B cell (primary cell): ENCODE measurements around the gene ACTMAP. TPM values are rescaled to one million over a fixed set of nuclear protein-coding genes. Genes with fewer than 3 reads are reported as not detected.

Source experiments
- ATAC-seq: fragments of 200-7000 bp; cut with Tn5 transposase; one replicate; pipeline ENCODE4 v1.10.0; 2021; ENCODE audit warnings: low read depth, mild to moderate bottlenecking, moderate number of reproducible peaks, moderate library complexity
- CTCF ChIA-PET: fragments of 350-600 bp; sonication (Branson Sonifier 250); formaldehyde crosslinking; loops from one replicate; lab custom pipeline; 2021; ENCODE audit warnings: antibody characterized with exemption, inconsistent platforms; lab: Charles Lee
- POLR2A ChIA-PET: fragments of 350-600 bp; sonication (Branson Sonifier 250); formaldehyde crosslinking; loops from one replicate; lab custom pipeline; 2021; ENCODE audit warnings: antibody characterized with exemption; lab: Charles Lee
- DNase-seq: peaks from one replicate; pipeline ENCODE4 v3.0.0; 2013
- H2AFZ ChIP-seq: 2 replicates; pipeline ENCODE4 v1.6.1; 2012; ENCODE audit warnings: mild to moderate bottlenecking, low read depth, low read length; ENCODE audit not compliant: insufficient read depth, poor library complexity, severe bottlenecking
- H3K27ac ChIP-seq, 2 donors: 1 replicate in 1 of 2; 2 replicates in 1 of 2; pipeline ENCODE4 v1.5.1; 2012 to 2013; ENCODE audit warnings: low read length in 2 of 2, mild to moderate bottlenecking in 2 of 2, moderate library complexity in 1 of 2
- H3K27me3 ChIP-seq, 4 experiments: fragments of 200-600 bp in 1 of 4; sonication (generic) in 1 of 4; replicated peaks in 1 of 4; 1 replicate in 2 of 4; 2 replicates in 2 of 4; pipeline versions ENCODE4 v1.6.1 to v1.7.0; 2013 to 2016; ENCODE audit warnings: low read length in 3 of 4, mild to moderate bottlenecking in 2 of 4, mixed read lengths in 1 of 4, moderate library complexity in 1 of 4; ENCODE audit not compliant: insufficient read depth in 4 of 4, control insufficient read depth in 3 of 4; ENCODE audit errors: control extremely low read depth in 1 of 4
- H3K36me3 ChIP-seq, 2 experiments: replicated peaks in 1 of 2; 1 replicate in 1 of 2; 2 replicates in 1 of 2; pipeline versions ENCODE4 v1.6.1 to v1.7.1; 2013; ENCODE audit warnings: low read length in 1 of 2; ENCODE audit not compliant: insufficient read depth in 2 of 2, control insufficient read depth in 1 of 2; ENCODE audit errors: control extremely low read depth in 1 of 2, extremely low read depth in 1 of 2
- H3K4me1 ChIP-seq, 2 donors: fragments of 200-600 bp in 1 of 2; sonication (generic) in 1 of 2; 1 replicate in 1 of 2; 2 replicates in 1 of 2; pipeline versions ENCODE4 v1.5.1 to v1.6.1; 2013 to 2017; ENCODE audit warnings: low read length in 2 of 2; ENCODE audit not compliant: control insufficient read depth in 2 of 2, insufficient read depth in 2 of 2
- H3K4me2 ChIP-seq: replicated peaks from 2 replicates; pipeline ENCODE3; 2012; ENCODE audit warnings: mild to moderate bottlenecking, low read depth, low read length; ENCODE audit not compliant: poor library complexity, severe bottlenecking
- H3K4me3 ChIP-seq, 5 experiments: fragments of 200-600 bp in 1 of 5; sonication (generic) in 1 of 5; 1 replicate in 3 of 5; 2 replicates in 2 of 5; pipeline versions ENCODE4 v1.5.1 to v1.7.0; 2011 to 2016; ENCODE audit warnings: low read length in 4 of 5, mild to moderate bottlenecking in 4 of 5, low read depth in 2 of 5, control low read depth in 1 of 5, moderate library complexity in 1 of 5; ENCODE audit not compliant: insufficient read depth in 1 of 5; ENCODE audit errors: control extremely low read depth in 1 of 5, extremely low read depth in 1 of 5
- H3K79me2 ChIP-seq: fragments of 200-600 bp; sonication (generic); one replicate; pipeline ENCODE4 v1.6.0; 2016; ENCODE audit warnings: low read length; ENCODE audit not compliant: control insufficient read depth, insufficient read depth
- H3K9ac ChIP-seq: fragments of 200-600 bp; sonication (generic); 2 replicates; pipeline ENCODE4 v1.6.1; 2017; ENCODE audit warnings: mild to moderate bottlenecking, low read length, moderate library complexity
- H3K9me3 ChIP-seq, 3 donors: one replicate each; pipeline versions ENCODE4 v1.6.1 to v1.7.1; 2013; ENCODE audit warnings: low read length in 2 of 3; ENCODE audit not compliant: control insufficient read depth in 2 of 3, insufficient read depth in 1 of 3; ENCODE audit errors: control extremely low read depth in 1 of 3
- H4K20me1 ChIP-seq: 2 replicates; pipeline ENCODE4 v1.6.0; 2012; ENCODE audit warnings: mild to moderate bottlenecking, low read length; ENCODE audit not compliant: insufficient read depth, control insufficient read depth, poor library complexity, severe bottlenecking
- H3K27ac Mint-ChIP-seq: one replicate; pipeline ENCODE4 v1.8.0; 2021; ENCODE audit warnings: mixed read lengths
- H3K27me3 Mint-ChIP-seq: one replicate; pipeline ENCODE4 v1.8.0; 2021; ENCODE audit warnings: mixed read lengths
- H3K4me1 Mint-ChIP-seq: one replicate; pipeline ENCODE4 v1.8.0; 2021; ENCODE audit warnings: mixed read lengths
- H3K4me3 Mint-ChIP-seq: one replicate; pipeline ENCODE4 v1.8.0; 2021; ENCODE audit warnings: mixed read lengths
- H3K9me3 Mint-ChIP-seq: one replicate; pipeline ENCODE4 v1.8.0; 2022; ENCODE audit warnings: mixed read lengths; ENCODE audit not compliant: insufficient read depth
- EZH2 ChIP-seq: IDR thresholded peaks from 2 replicates; pipeline ENCODE4 v1.6.1; 2012; ENCODE audit warnings: borderline replicate concordance, low read depth, mild to moderate bottlenecking, moderate library complexity, low read length; ENCODE audit not compliant: insufficient read depth, poor library complexity, severe bottlenecking
- WGBS: methylation state at CpG from one replicate; pipeline ENCODE4 v1.1.5; 2013; ENCODE audit warnings: missing lambda C conversion rate; ENCODE audit not compliant: insufficient coverage; 5-methylcytosine and 5-hydroxymethylcytosine counted together
- intact Hi-C: fragments of 100-400 bp; cut with micrococcal nuclease; formaldehyde crosslinking; loops from one replicate; pipeline ENCODE4 v1.10.0; 2022
- polyA plus RNA-seq: library from polyadenylated mRNA; depleted of rRNA; stranded (reverse); fragments of >200 nt; gene quantifications from 2 replicates; pipeline ENCODE4 v1.2.3, GENCODE V29; 2012
- total RNA-seq, 2 donors: library from RNA; stranded (reverse); fragments of 120-200 nt in 1 of 2; gene quantifications; 1 replicate in 1 of 2; 2 replicates in 1 of 2; pipeline versions ENCODE4 v1.2.3 to v1.2.4, GENCODE V29; 2013 to 2022
- TF ChIP-seq, protein P1 (sequence below): fragments of 200-600 bp; IDR thresholded peaks from one replicate; pipeline ENCODE4 v1.8.0; 2022; ENCODE audit warnings: antibody characterized with exemption, mild to moderate bottlenecking

The ACTMAP gene
- total and polyA plus RNA-seq, 2 donors (not counting 1 experiment from before 2014, with no cell fraction given): 7.7 to 10.2 TPM

- peaks cover 35% of the 10 kb centered on the region for H4K20me1 ChIP-seq
- POLR2A ChIA-PET: interaction anchor here (0.6 to 3.1 kb wide), 12 partner anchors 9 to 1966 kb away, joined by 3 to 68 read pairs (median 4); partner anchors contain the start of genes ACTMAP, B9D2, COQ8B and ECH1
- peak overlapping the region; percentile 76 for H2AFZ ChIP-seq
- Mint-ChIP-seq H3K4me1 (peaks cover 51% of the 10 kb centered on the region), H3K27ac (peak overlapping the region; percentile 98), H3K27me3 (no peaks in the 10 kb centered on the region), H3K4me3 (peak overlapping the region; percentile 90), H3K9me3 (no peaks in the 10 kb centered on the region)
- ATAC-seq (peak; percentile 26), DNase-seq (peak; percentile 79)
- intact Hi-C loops: loop anchor here (1.0 to 5.0 kb wide), 8 partner anchors 9 to 513 kb away; partner anchors contain the start of genes ACTMAP, AKT2, COQ8B and RAB4B
- peaks cover 46 to 47% of the 10 kb centered on the region in 2 donors for H3K4me1 ChIP-seq
- WGBS: 13% methylated on average over 19 of the region's 28 CpGs
- TF ChIP-seq, protein P1, sequence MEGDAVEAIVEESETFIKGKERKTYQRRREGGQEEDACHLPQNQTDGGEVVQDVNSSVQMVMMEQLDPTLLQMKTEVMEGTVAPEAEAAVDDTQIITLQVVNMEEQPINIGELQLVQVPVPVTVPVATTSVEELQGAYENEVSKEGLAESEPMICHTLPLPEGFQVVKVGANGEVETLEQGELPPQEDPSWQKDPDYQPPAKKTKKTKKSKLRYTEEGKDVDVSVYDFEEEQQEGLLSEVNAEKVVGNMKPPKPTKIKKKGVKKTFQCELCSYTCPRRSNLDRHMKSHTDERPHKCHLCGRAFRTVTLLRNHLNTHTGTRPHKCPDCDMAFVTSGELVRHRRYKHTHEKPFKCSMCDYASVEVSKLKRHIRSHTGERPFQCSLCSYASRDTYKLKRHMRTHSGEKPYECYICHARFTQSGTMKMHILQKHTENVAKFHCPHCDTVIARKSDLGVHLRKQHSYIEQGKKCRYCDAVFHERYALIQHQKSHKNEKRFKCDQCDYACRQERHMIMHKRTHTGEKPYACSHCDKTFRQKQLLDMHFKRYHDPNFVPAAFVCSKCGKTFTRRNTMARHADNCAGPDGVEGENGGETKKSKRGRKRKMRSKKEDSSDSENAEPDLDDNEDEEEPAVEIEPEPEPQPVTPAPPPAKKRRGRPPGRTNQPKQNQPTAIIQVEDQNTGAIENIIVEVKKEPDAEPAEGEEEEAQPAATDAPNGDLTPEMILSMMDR: peak; percentile 56
- TF ChIP-seq EZH2: no peak
- H3K9ac ChIP-seq: peak overlapping the region; percentile 79
- H3K27me3 ChIP-seq: no peaks in the 10 kb centered on the region
- H3K4me2 ChIP-seq: peak overlapping the region; percentile 82
- H3K4me3 ChIP-seq: peak overlapping the region; percentile 59 to 84 (median 67)
- peaks cover 0 to 37% of the 10 kb centered on the region in 2 experiments for H3K36me3 ChIP-seq
- peaks cover 48% of the 10 kb centered on the region for H3K79me2 ChIP-seq
- H3K9me3 ChIP-seq: no peaks in the 10 kb centered on the region
- CTCF ChIA-PET: interaction anchor here (0.6 to 4.9 kb wide), 14 partner anchors 9 to 163 kb away, joined by 3 to 48 read pairs (median 4); partner anchors contain the start of genes ACTMAP, COQ8B, ITPKC and RAB4B
- peak overlapping the region; percentile 85 to 90 for H3K27ac ChIP-seq
Measured at GRCh38 chr19:40797963-40798682, 47.8 kb upstream of the ACTMAP start.
